GM23338 (cell line): ENCODE data around the gene TSHZ2.

Experiments used
- CREB1 ChIP-seq: fragments of 250-450 bp; sonication (Bioruptor Pico); IDR thresholded peaks from 2 replicates; pipeline ENCODE4 v1.5.0; 2020; ENCODE audit warnings: low read depth, mild to moderate bottlenecking, moderate library complexity
- CTCF ChIP-seq, 2 experiments: fragments of 200-600 bp in 1 of 2; sonication (generic) in 1 of 2; conservative IDR thresholded peaks; 2 replicates each; pipeline versions ENCODE4 v1.5.1 to v1.6.1; 2016 to 2017; ENCODE audit warnings: antibody characterized with exemption in 2 of 2, low read depth in 2 of 2, mild to moderate bottlenecking in 2 of 2, moderate library complexity in 1 of 2
- EZH2 ChIP-seq: fragments of 200-600 bp; sonication (generic); IDR thresholded peaks from one replicate; pipeline ENCODE4 v1.8.0; 2017; ENCODE audit warnings: antibody characterized with exemption, mild to moderate bottlenecking, low read depth; ENCODE audit not compliant: unreplicated experiment
- EZH2phosphoT487 ChIP-seq: fragments of 200-600 bp; sonication (generic); IDR thresholded peaks from one replicate; pipeline ENCODE4 v1.8.1; 2018; ENCODE audit warnings: antibody characterized with exemption; ENCODE audit not compliant: unreplicated experiment
- JUNB ChIP-seq: IDR thresholded peaks from one replicate; pipeline ENCODE4 v1.6.1; 2016; ENCODE audit warnings: antibody characterized with exemption; ENCODE audit not compliant: unreplicated experiment
- NANOG ChIP-seq: IDR thresholded peaks from 2 replicates; pipeline ENCODE4 v1.6.1; 2016; ENCODE audit warnings: antibody characterized with exemption, borderline replicate concordance
- POLR2AphosphoS5 ChIP-seq: IDR thresholded peaks from 2 replicates; pipeline ENCODE4 v1.6.1; 2016; ENCODE audit warnings: antibody characterized with exemption, low read depth
- ZNF114 ChIP-seq: fragments of 250-450 bp; sonication (Bioruptor Pico); IDR thresholded peaks from 2 replicates; pipeline ENCODE4 v1.5.0; 2020; ENCODE audit warnings: mild to moderate bottlenecking, moderate library complexity
- ZNF331 ChIP-seq: fragments of 250-450 bp; sonication (Bioruptor Pico); IDR thresholded peaks from 2 replicates; pipeline ENCODE4 v1.5.0; 2020; ENCODE audit warnings: low read depth, mild to moderate bottlenecking, moderate library complexity
- TF ChIP-seq, protein P1 (sequence below): IDR thresholded peaks from one replicate; pipeline ENCODE4 v1.6.1; 2018; ENCODE audit warnings: antibody characterized with exemption; ENCODE audit not compliant: unreplicated experiment
- TF ChIP-seq, protein P2 (sequence below): IDR thresholded peaks from 2 replicates; pipeline ENCODE4 v1.6.1; 2016; ENCODE audit warnings: antibody characterized with exemption

- no peak for TF ChIP-seq POLR2AphosphoS5
- TF ChIP-seq CTCF (conservative IDR thresholded peaks at IDR 0.05; ENCODE audit: low read depth in 2 of 2), result no peak
- TF ChIP-seq EZH2, result no peak
- no peak for TF ChIP-seq JUNB
- no peak for TF ChIP-seq ZNF114 (CRISPR knock-in tag)
- no peak for TF ChIP-seq ZNF331 (CRISPR knock-in tag)
- TF ChIP-seq NANOG, result no peak
- TF ChIP-seq, protein P1, sequence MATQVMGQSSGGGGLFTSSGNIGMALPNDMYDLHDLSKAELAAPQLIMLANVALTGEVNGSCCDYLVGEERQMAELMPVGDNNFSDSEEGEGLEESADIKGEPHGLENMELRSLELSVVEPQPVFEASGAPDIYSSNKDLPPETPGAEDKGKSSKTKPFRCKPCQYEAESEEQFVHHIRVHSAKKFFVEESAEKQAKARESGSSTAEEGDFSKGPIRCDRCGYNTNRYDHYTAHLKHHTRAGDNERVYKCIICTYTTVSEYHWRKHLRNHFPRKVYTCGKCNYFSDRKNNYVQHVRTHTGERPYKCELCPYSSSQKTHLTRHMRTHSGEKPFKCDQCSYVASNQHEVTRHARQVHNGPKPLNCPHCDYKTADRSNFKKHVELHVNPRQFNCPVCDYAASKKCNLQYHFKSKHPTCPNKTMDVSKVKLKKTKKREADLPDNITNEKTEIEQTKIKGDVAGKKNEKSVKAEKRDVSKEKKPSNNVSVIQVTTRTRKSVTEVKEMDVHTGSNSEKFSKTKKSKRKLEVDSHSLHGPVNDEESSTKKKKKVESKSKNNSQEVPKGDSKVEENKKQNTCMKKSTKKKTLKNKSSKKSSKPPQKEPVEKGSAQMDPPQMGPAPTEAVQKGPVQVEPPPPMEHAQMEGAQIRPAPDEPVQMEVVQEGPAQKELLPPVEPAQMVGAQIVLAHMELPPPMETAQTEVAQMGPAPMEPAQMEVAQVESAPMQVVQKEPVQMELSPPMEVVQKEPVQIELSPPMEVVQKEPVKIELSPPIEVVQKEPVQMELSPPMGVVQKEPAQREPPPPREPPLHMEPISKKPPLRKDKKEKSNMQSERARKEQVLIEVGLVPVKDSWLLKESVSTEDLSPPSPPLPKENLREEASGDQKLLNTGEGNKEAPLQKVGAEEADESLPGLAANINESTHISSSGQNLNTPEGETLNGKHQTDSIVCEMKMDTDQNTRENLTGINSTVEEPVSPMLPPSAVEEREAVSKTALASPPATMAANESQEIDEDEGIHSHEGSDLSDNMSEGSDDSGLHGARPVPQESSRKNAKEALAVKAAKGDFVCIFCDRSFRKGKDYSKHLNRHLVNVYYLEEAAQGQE, result no peak
- no peak for TF ChIP-seq EZH2phosphoT487
- TF ChIP-seq CREB1 (CRISPR knock-in tag), result no peak
- TF ChIP-seq, protein P2, sequence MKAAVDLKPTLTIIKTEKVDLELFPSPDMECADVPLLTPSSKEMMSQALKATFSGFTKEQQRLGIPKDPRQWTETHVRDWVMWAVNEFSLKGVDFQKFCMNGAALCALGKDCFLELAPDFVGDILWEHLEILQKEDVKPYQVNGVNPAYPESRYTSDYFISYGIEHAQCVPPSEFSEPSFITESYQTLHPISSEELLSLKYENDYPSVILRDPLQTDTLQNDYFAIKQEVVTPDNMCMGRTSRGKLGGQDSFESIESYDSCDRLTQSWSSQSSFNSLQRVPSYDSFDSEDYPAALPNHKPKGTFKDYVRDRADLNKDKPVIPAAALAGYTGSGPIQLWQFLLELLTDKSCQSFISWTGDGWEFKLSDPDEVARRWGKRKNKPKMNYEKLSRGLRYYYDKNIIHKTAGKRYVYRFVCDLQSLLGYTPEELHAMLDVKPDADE, result no peak
These were observed 332.0 kb downstream of the TSHZ2 start for GRCh38 chr20:53304146-53304545.
